ENCODE measurements around the gene FYB2.

- TF ChIP-seq, protein P1, sequence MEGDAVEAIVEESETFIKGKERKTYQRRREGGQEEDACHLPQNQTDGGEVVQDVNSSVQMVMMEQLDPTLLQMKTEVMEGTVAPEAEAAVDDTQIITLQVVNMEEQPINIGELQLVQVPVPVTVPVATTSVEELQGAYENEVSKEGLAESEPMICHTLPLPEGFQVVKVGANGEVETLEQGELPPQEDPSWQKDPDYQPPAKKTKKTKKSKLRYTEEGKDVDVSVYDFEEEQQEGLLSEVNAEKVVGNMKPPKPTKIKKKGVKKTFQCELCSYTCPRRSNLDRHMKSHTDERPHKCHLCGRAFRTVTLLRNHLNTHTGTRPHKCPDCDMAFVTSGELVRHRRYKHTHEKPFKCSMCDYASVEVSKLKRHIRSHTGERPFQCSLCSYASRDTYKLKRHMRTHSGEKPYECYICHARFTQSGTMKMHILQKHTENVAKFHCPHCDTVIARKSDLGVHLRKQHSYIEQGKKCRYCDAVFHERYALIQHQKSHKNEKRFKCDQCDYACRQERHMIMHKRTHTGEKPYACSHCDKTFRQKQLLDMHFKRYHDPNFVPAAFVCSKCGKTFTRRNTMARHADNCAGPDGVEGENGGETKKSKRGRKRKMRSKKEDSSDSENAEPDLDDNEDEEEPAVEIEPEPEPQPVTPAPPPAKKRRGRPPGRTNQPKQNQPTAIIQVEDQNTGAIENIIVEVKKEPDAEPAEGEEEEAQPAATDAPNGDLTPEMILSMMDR (optimal IDR thresholded peaks at IDR 0.05 in 1 of 3, IDR thresholded peaks at IDR 0.05 in 1 of 3, conservative IDR thresholded peaks at IDR 0.05 in 1 of 3; ENCODE audit: extremely low read depth in 1 of 3, insufficient read depth in 2 of 3, low read length in 3 of 3) = no peak
- TF ChIP-seq EZH2 (IDR thresholded peaks at IDR 0.05; ENCODE audit: low read length) = no peak
Measured at GRCh38 chr1:56830052-56830451, 10.8 kb upstream of the FYB2 start.
